Measurements from ENCODE around the gene ILF3.

The ILF3 gene

GRCh38 chr19:10653732-10654609, at the start of gene ILF3:
ILF3 (plus strand) TSS chr19:10654346; CDS start chr19:10670606, 16,260 bp downstream.
- Histone ChIP-seq H3K36me3 (ENCODE audit: control insufficient read depth in 5 of 5, insufficient read depth in 5 of 5, low read length in 5 of 5) (peaks cover 0 to 2% (median 0%) of the 10 kb centered on the region in 5 donors), H3K4me1 (ENCODE audit: control insufficient read depth in 5 of 5, insufficient read depth in 5 of 5, low read length in 5 of 5) (peaks cover 8 to 40% (median 32%) of the 10 kb centered on the region in 5 donors), H3K27ac (ENCODE audit: low read depth, low read length) (peak within 1 kb of the TSS; percentile 93), H3K27me3 (ENCODE audit: control insufficient read depth in 5 of 5, insufficient read depth in 4 of 5, low read length in 5 of 5) (no peaks in the 10 kb centered on the region), H3K4me3 (ENCODE audit: low read depth in 1 of 5, low read length in 5 of 5) (peak within 1 kb of the TSS; percentile 90 to 99 (median 96)), H3K9me3 (ENCODE audit: control insufficient read depth in 5 of 5, low read length in 5 of 5) (no peaks in the 10 kb centered on the region), H3K9ac (ENCODE audit: low read length in 5 of 5) (peak within 1 kb of the TSS; percentile 92 to 99 (median 96))

- Histone ChIP-seq H3K4me1 (ENCODE audit: control insufficient read depth in 5 of 5, insufficient read depth in 5 of 5, low read length in 5 of 5) (peaks cover 3 to 31% (median 29%) of the 10 kb centered on the region in 5 donors), H3K4me3 (ENCODE audit: low read depth in 1 of 5, low read length in 5 of 5) (peak overlapping the region in 4 of 5 donors; percentile 87 to 97 (median 91)), H3K27me3 (ENCODE audit: control insufficient read depth in 5 of 5, insufficient read depth in 4 of 5, low read length in 5 of 5) (no peaks in the 10 kb centered on the region), H3K27ac (ENCODE audit: low read depth, low read length) (peak overlapping the region; percentile 88), H3K36me3 (ENCODE audit: control insufficient read depth in 5 of 5, insufficient read depth in 5 of 5, low read length in 5 of 5) (no peaks in the 10 kb centered on the region), H3K9ac (ENCODE audit: low read length in 5 of 5) (peak overlapping the region in 3 of 5 donors; percentile 16 to 87 (median 80)), H3K9me3 (ENCODE audit: control insufficient read depth in 5 of 5, low read length in 5 of 5) (no peaks in the 10 kb centered on the region)
Measured at GRCh38 chr19:10604460-10604980, 49.6 kb upstream of the ILF3 start.

GRCh38 chr19:10611907-10612306, 42.2 kb upstream of the ILF3 start:
- Histone ChIP-seq H3K27me3 (ENCODE audit: control insufficient read depth in 5 of 5, insufficient read depth in 4 of 5, low read length in 5 of 5) (no peaks in the 10 kb centered on the region), H3K9me3 (ENCODE audit: control insufficient read depth in 5 of 5, low read length in 5 of 5) (no peaks in the 10 kb centered on the region), H3K36me3 (ENCODE audit: control insufficient read depth in 5 of 5, insufficient read depth in 5 of 5, low read length in 5 of 5) (no peaks in the 10 kb centered on the region), H3K9ac (ENCODE audit: low read length in 5 of 5) (no peak overlapping the region), H3K4me3 (ENCODE audit: low read depth in 1 of 5, low read length in 5 of 5) (no peak overlapping the region), H3K4me1 (ENCODE audit: control insufficient read depth in 5 of 5, insufficient read depth in 5 of 5, low read length in 5 of 5) (peaks cover 5 to 36% (median 21%) of the 10 kb centered on the region in 5 donors), H3K27ac (ENCODE audit: low read depth, low read length) (peak overlapping the region; percentile 51)

- Histone ChIP-seq H3K4me1 (ENCODE audit: control insufficient read depth in 5 of 5, insufficient read depth in 5 of 5, low read length in 5 of 5) (peaks cover 5 to 38% (median 21%) of the 10 kb centered on the region in 5 donors), H3K9ac (ENCODE audit: low read length in 5 of 5) (peak overlapping the region in 3 of 5 donors; percentile 31 to 71 (median 52)), H3K27me3 (ENCODE audit: control insufficient read depth in 5 of 5, insufficient read depth in 4 of 5, low read length in 5 of 5) (no peaks in the 10 kb centered on the region), H3K27ac (ENCODE audit: low read depth, low read length) (peak overlapping the region; percentile 51), H3K9me3 (ENCODE audit: control insufficient read depth in 5 of 5, low read length in 5 of 5) (no peaks in the 10 kb centered on the region), H3K4me3 (ENCODE audit: low read depth in 1 of 5, low read length in 5 of 5) (peak overlapping the region; percentile 6 to 50 (median 39)), H3K36me3 (ENCODE audit: control insufficient read depth in 5 of 5, insufficient read depth in 5 of 5, low read length in 5 of 5) (no peaks in the 10 kb centered on the region)
Measured at GRCh38 chr19:10612499-10613119, 41.5 kb upstream of the ILF3 start.

GRCh38 chr19:10615429-10616023, 38.6 kb upstream of the ILF3 start:
- Histone ChIP-seq H3K4me3 (ENCODE audit: low read depth in 1 of 5, low read length in 5 of 5) (peak overlapping the region in 1 of 5 donors; percentile 14), H3K27ac (ENCODE audit: low read depth, low read length) (peak overlapping the region; percentile 2), H3K36me3 (ENCODE audit: control insufficient read depth in 5 of 5, insufficient read depth in 5 of 5, low read length in 5 of 5) (no peaks in the 10 kb centered on the region), H3K9me3 (ENCODE audit: control insufficient read depth in 5 of 5, low read length in 5 of 5) (no peaks in the 10 kb centered on the region), H3K9ac (ENCODE audit: low read length in 5 of 5) (no peak overlapping the region), H3K27me3 (ENCODE audit: control insufficient read depth in 5 of 5, insufficient read depth in 4 of 5, low read length in 5 of 5) (no peaks in the 10 kb centered on the region), H3K4me1 (ENCODE audit: control insufficient read depth in 5 of 5, insufficient read depth in 5 of 5, low read length in 5 of 5) (peaks cover 5 to 38% (median 21%) of the 10 kb centered on the region in 5 donors)

GRCh38 chr19:10617409-10618121, 36.6 kb upstream of the ILF3 start:
- Histone ChIP-seq H3K27ac (ENCODE audit: low read depth, low read length) (peak overlapping the region; percentile 18), H3K4me1 (ENCODE audit: control insufficient read depth in 5 of 5, insufficient read depth in 5 of 5, low read length in 5 of 5) (peaks cover 2 to 25% (median 10%) of the 10 kb centered on the region in 5 donors), H3K4me3 (ENCODE audit: low read depth in 1 of 5, low read length in 5 of 5) (no peak overlapping the region), H3K9me3 (ENCODE audit: control insufficient read depth in 5 of 5, low read length in 5 of 5) (no peaks in the 10 kb centered on the region), H3K27me3 (ENCODE audit: control insufficient read depth in 5 of 5, insufficient read depth in 4 of 5, low read length in 5 of 5) (no peaks in the 10 kb centered on the region), H3K9ac (ENCODE audit: low read length in 5 of 5) (no peak overlapping the region), H3K36me3 (ENCODE audit: control insufficient read depth in 5 of 5, insufficient read depth in 5 of 5, low read length in 5 of 5) (peaks cover 0 to 4% (median 0%) of the 10 kb centered on the region in 5 donors)

GRCh38 chr19:10618846-10619245, 35.3 kb upstream of the ILF3 start:
- H3K27ac ChIP-seq (ENCODE audit: low read depth, low read length): no peak overlapping the region
- no peaks in the 10 kb centered on the region for H3K9me3 ChIP-seq (ENCODE audit: control insufficient read depth in 5 of 5, low read length in 5 of 5)
- peaks cover 0 to 4% (median 0%) of the 10 kb centered on the region in 5 donors for H3K36me3 ChIP-seq (ENCODE audit: control insufficient read depth in 5 of 5, insufficient read depth in 5 of 5, low read length in 5 of 5)
- no peak overlapping the region for H3K4me3 ChIP-seq (ENCODE audit: low read depth in 1 of 5, low read length in 5 of 5)
- no peaks in the 10 kb centered on the region for H3K27me3 ChIP-seq (ENCODE audit: control insufficient read depth in 5 of 5, insufficient read depth in 4 of 5, low read length in 5 of 5)
- H3K9ac ChIP-seq (ENCODE audit: low read length in 5 of 5): no peak overlapping the region
- H3K4me1 ChIP-seq (ENCODE audit: control insufficient read depth in 5 of 5, insufficient read depth in 5 of 5, low read length in 5 of 5): peaks cover 0 to 21% (median 5%) of the 10 kb centered on the region in 5 donors

- Histone ChIP-seq H3K36me3 (ENCODE audit: control insufficient read depth in 5 of 5, insufficient read depth in 5 of 5, low read length in 5 of 5) (peaks cover 0 to 4% (median 0%) of the 10 kb centered on the region in 5 donors), H3K4me1 (ENCODE audit: control insufficient read depth in 5 of 5, insufficient read depth in 5 of 5, low read length in 5 of 5) (peaks cover 5 to 25% (median 12%) of the 10 kb centered on the region in 5 donors), H3K4me3 (ENCODE audit: low read depth in 1 of 5, low read length in 5 of 5) (no peak overlapping the region), H3K9me3 (ENCODE audit: control insufficient read depth in 5 of 5, low read length in 5 of 5) (no peaks in the 10 kb centered on the region), H3K27me3 (ENCODE audit: control insufficient read depth in 5 of 5, insufficient read depth in 4 of 5, low read length in 5 of 5) (no peaks in the 10 kb centered on the region), H3K27ac (ENCODE audit: low read depth, low read length) (no peak overlapping the region), H3K9ac (ENCODE audit: low read length in 5 of 5) (no peak overlapping the region)
Measured at GRCh38 chr19:10620786-10621185, 33.4 kb upstream of the ILF3 start.

- Histone ChIP-seq H3K4me3 (ENCODE audit: low read depth in 1 of 5, low read length in 5 of 5) (no peak overlapping the region), H3K9ac (ENCODE audit: low read length in 5 of 5) (no peak overlapping the region), H3K27ac (ENCODE audit: low read depth, low read length) (no peak overlapping the region), H3K4me1 (ENCODE audit: control insufficient read depth in 5 of 5, insufficient read depth in 5 of 5, low read length in 5 of 5) (peaks cover 5 to 25% (median 15%) of the 10 kb centered on the region in 5 donors), H3K9me3 (ENCODE audit: control insufficient read depth in 5 of 5, low read length in 5 of 5) (no peaks in the 10 kb centered on the region), H3K36me3 (ENCODE audit: control insufficient read depth in 5 of 5, insufficient read depth in 5 of 5, low read length in 5 of 5) (peaks cover 0 to 4% (median 0%) of the 10 kb centered on the region in 5 donors), H3K27me3 (ENCODE audit: control insufficient read depth in 5 of 5, insufficient read depth in 4 of 5, low read length in 5 of 5) (no peaks in the 10 kb centered on the region)
Measured at GRCh38 chr19:10621966-10622365, 32.2 kb upstream of the ILF3 start.
